Peyer's patch (tissue), 4 donors: ENCODE data around the gene STPG1. TPM values are rescaled to one million over a fixed set of nuclear protein-coding genes. Genes with fewer than 3 reads are reported as not detected.

ENCODE experiments used
- DNase-seq, 3 donors: peaks; one replicate each; pipeline ENCODE4 v3.0.0-alpha.2; 2017 to 2019
- H3K27ac ChIP-seq, 4 donors: fragments of 200-600 bp; sonication (generic); one replicate each; pipeline ENCODE4 v1.5.1; 2016 to 2019
- H3K27me3 ChIP-seq, 2 donors: fragments of 200-600 bp; sonication (generic); one replicate each; pipeline ENCODE4 v1.5.1; 2019
- H3K36me3 ChIP-seq, 3 donors: fragments of 200-600 bp; sonication (generic); one replicate each; pipeline ENCODE4 v1.5.1; 2016 to 2019
- H3K4me1 ChIP-seq, 4 donors: fragments of 200-600 bp; sonication (generic); one replicate each; pipeline ENCODE4 v1.5.1; 2016 to 2019
- H3K4me3 ChIP-seq, 4 donors: fragments of 200-600 bp; sonication (generic); 1 replicate in 3 of 4; 2 replicates in 1 of 4; pipeline ENCODE4 v1.5.1; 2016 to 2019; ENCODE audit warnings: mild to moderate bottlenecking in 1 of 4
- H3K9me3 ChIP-seq, 4 donors: fragments of 200-600 bp; sonication (generic); one replicate each; pipeline ENCODE4 v1.5.1; 2016 to 2019; ENCODE audit warnings: mild to moderate bottlenecking in 1 of 4
- POLR2A ChIP-seq, 2 donors: fragments of 450-650 bp; IDR thresholded peaks; one replicate each; pipeline ENCODE4 v1.5.1; 2017; ENCODE audit warnings: antibody characterized with exemption in 2 of 2, mild to moderate bottlenecking in 2 of 2, moderate library complexity in 2 of 2
- total RNA-seq, 4 donors: library from RNA; depleted of rRNA; stranded (reverse); fragments of >200 nt; gene quantifications; one replicate each; pipeline ENCODE4 v1.1.0, GENCODE V29; 2016
- TF ChIP-seq, protein P1 (sequence below), 6 experiments: fragments of 450-650 bp in 4 of 6; fragments of 200-600 bp in 2 of 6; sonication (generic) in 1 of 6; IDR thresholded peaks; one replicate each; pipeline ENCODE4 v1.5.1; 2017 to 2019; ENCODE audit warnings: antibody characterized with exemption in 6 of 6, mild to moderate bottlenecking in 3 of 6, moderate library complexity in 1 of 6

STPG1 gene
- total RNA-seq, 4 donors from 2014 or later: 3.3 to 16.5 (median 15.1) TPM

GRCh38 chr1:24321126-24321525 is 92.5 kb downstream of the STPG1 start:
- peak overlapping the region in 1 of 4 donors; percentile 67 for H3K27ac ChIP-seq
- H3K9me3 ChIP-seq: no peaks in the 10 kb centered on the region
- no peaks in the 10 kb centered on the region for H3K36me3 ChIP-seq
- no peaks in the 10 kb centered on the region for H3K27me3 ChIP-seq
- peak overlapping the region in 1 of 4 donors; percentile 53 for H3K4me3 ChIP-seq
- peaks cover 0 to 24% (median 9%) of the 10 kb centered on the region in 4 donors for H3K4me1 ChIP-seq
- DNase-seq: no peak
- no peak for TF ChIP-seq POLR2A (IDR thresholded peaks at IDR 0.05)
- TF ChIP-seq, protein P1, sequence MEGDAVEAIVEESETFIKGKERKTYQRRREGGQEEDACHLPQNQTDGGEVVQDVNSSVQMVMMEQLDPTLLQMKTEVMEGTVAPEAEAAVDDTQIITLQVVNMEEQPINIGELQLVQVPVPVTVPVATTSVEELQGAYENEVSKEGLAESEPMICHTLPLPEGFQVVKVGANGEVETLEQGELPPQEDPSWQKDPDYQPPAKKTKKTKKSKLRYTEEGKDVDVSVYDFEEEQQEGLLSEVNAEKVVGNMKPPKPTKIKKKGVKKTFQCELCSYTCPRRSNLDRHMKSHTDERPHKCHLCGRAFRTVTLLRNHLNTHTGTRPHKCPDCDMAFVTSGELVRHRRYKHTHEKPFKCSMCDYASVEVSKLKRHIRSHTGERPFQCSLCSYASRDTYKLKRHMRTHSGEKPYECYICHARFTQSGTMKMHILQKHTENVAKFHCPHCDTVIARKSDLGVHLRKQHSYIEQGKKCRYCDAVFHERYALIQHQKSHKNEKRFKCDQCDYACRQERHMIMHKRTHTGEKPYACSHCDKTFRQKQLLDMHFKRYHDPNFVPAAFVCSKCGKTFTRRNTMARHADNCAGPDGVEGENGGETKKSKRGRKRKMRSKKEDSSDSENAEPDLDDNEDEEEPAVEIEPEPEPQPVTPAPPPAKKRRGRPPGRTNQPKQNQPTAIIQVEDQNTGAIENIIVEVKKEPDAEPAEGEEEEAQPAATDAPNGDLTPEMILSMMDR (IDR thresholded peaks at IDR 0.05): no peak

- no peaks in the 10 kb centered on the region for H3K9me3 ChIP-seq
- H3K27me3 ChIP-seq: no peaks in the 10 kb centered on the region
- TF ChIP-seq POLR2A (IDR thresholded peaks at IDR 0.05): no peak
- TF ChIP-seq, protein P1 (IDR thresholded peaks at IDR 0.05): no peak
- DNase-seq: no peak
- H3K4me3 ChIP-seq: peak overlapping the region in 1 of 4 donors; percentile 35
- H3K4me1 ChIP-seq: peaks cover 0 to 24% (median 9%) of the 10 kb centered on the region in 4 donors
- H3K27ac ChIP-seq: no peak overlapping the region
- no peaks in the 10 kb centered on the region for H3K36me3 ChIP-seq
Observed at GRCh38 chr1:24319962-24320361, 93.6 kb downstream of the STPG1 start.

DNA sequence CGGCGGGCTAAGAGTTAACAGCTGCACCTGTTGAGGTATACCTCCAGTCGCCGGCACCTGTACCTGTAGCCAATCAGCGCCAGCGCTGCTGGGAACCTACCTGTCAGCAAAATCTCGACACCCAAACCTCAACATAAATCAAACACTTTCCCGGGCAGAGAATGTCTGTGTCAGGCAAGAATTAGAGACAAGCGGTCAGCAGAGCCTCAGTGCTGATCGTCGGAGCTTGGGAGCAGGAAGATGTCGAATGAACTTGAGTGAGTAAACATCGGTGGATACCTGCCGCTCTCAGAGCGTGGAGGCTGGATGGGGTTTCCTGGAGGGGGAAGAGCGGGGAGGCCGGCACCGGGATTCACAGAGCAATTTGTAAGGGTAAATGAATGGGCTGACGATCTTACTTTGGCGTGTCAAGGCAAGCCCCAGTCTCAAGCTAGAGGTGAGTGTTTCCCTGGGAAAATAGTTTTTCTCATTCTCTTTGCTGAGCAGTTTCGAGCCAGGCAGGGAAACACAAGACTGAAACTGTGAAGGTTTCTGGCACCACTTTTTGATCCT is 94.2 kb downstream of the STPG1 start, which contains the start of gene GRHL3:
Gene GRHL3 (plus strand): TSS at position 46 of the 552 bp plus-strand sequence. CDS start 195 bp downstream, at position 241.
- no peaks in the 10 kb centered on the region for H3K36me3 ChIP-seq
- TF ChIP-seq, protein P1 (IDR thresholded peaks at IDR 0.05): no peak
- no peak for TF ChIP-seq POLR2A (IDR thresholded peaks at IDR 0.05)
- peak in 2 of 3 donors; percentile 62 to 66 for DNase-seq
- no peak within 1 kb of the TSS for H3K27ac ChIP-seq
- no peaks in the 10 kb centered on the region for H3K27me3 ChIP-seq
- H3K4me3 ChIP-seq: peak within 1 kb of the TSS in 2 of 4 donors; percentile 17 to 35
- H3K4me1 ChIP-seq: peaks cover 0 to 24% (median 9%) of the 10 kb centered on the region in 4 donors
- H3K9me3 ChIP-seq: no peaks in the 10 kb centered on the region

- Histone ChIP-seq H3K27me3 (no peaks in the 10 kb centered on the region), H3K4me3 (peak overlapping the region in 2 of 4 donors; percentile 17 to 35)
- TF ChIP-seq, protein P1 (IDR thresholded peaks at IDR 0.05): no peak
- TF ChIP-seq POLR2A (IDR thresholded peaks at IDR 0.05): no peak
Observed at GRCh38 chr1:24318615-24319311, 94.8 kb downstream of the STPG1 start.

DNA sequence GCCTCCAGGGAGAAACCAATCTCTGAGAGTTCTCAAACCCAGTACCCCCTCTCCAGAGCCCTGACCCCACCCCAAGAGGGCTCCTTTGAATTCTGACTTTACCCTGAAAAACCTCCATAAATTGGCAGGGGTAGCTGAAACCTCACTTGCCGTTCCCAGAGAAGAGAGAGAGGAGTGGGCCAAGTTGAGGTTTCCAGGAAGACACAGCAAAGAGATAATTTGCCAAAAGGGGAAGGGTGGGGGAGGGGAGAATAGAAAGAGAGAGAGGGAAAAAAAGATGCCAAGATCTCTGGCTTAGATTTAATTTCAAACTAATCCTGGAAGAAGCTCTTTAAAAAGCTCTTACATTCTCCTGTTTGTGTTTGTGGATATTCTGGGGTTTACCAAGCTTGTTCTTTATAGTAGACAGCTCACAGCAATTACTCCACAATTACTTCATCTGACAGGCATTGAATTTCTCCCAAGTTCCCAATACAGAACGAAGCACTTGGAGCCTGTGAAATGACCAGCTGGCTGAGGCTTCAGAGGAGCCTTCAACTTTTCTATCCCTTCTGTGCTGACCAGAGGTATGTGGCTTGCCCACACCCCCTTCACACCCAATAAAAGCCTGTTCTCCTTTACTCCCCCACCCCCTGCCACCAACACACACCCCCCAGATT is 95.5 kb downstream of the STPG1 start:
- Histone ChIP-seq H3K4me1 (peaks cover 0 to 24% (median 9%) of the 10 kb centered on the region in 4 donors), H3K4me3 (no peak overlapping the region), H3K27me3 (no peaks in the 10 kb centered on the region), H3K27ac (no peak overlapping the region), H3K9me3 (no peaks in the 10 kb centered on the region), H3K36me3 (no peaks in the 10 kb centered on the region)
- DNase-seq: no peak
- TF ChIP-seq, protein P1 (IDR thresholded peaks at IDR 0.05): no peak
- no peak for TF ChIP-seq POLR2A (IDR thresholded peaks at IDR 0.05)

More at GRCh38 chr1:24318615-24319311, 94.8 kb downstream of the STPG1 start:
- no peak for DNase-seq
- Histone ChIP-seq H3K9me3 (no peaks in the 10 kb centered on the region), H3K27ac (no peak overlapping the region), H3K36me3 (no peaks in the 10 kb centered on the region), H3K4me1 (peaks cover 0 to 24% (median 9%) of the 10 kb centered on the region in 4 donors)
